CD4-positive, CD25-positive, alpha-beta regulatory T cell (primary cell): Measurements from ENCODE around the gene GPER1. TPM values are rescaled to one million over a fixed set of nuclear protein-coding genes. Genes with fewer than 3 reads are reported as not detected.
"Not testable (repeated sequence)": the region's sequence is repeated elsewhere in the genome, so short reads cannot be mapped to it uniquely, and the experiment has no call there.

Experiments used
- ATAC-seq, 2 donors: fragments of 150-1000 bp; cut with Tn5 transposase; one replicate each; pipeline ENCODE4 v1.10.0; 2021; ENCODE audit warnings: low read depth in 2 of 2, moderate number of reproducible peaks in 2 of 2, moderate library complexity in 1 of 2
- DNase-seq, 3 donors: peaks; one replicate each; pipeline versions ENCODE4 v3.0.0 to v3.0.0-alpha.2; 2012 to 2022; ENCODE audit warnings: mixed read lengths in 1 of 3
- H3K27ac ChIP-seq: one replicate; pipeline ENCODE4 v1.7.0; 2013; ENCODE audit warnings: mild to moderate bottlenecking, low read length; ENCODE audit not compliant: insufficient read depth, poor library complexity, severe bottlenecking
- H3K27me3 ChIP-seq: one replicate; pipeline ENCODE4 v1.7.0; 2013; ENCODE audit warnings: low read length; ENCODE audit not compliant: control insufficient read depth, insufficient read depth
- H3K36me3 ChIP-seq: one replicate; pipeline ENCODE4 v1.7.0; 2013; ENCODE audit warnings: mild to moderate bottlenecking, low read length, moderate library complexity; ENCODE audit not compliant: control insufficient read depth, insufficient read depth
- H3K4me1 ChIP-seq: 2 replicates; pipeline ENCODE4 v1.7.0; 2013; ENCODE audit warnings: mild to moderate bottlenecking, low read length; ENCODE audit not compliant: insufficient read depth, control insufficient read depth, poor library complexity, severe bottlenecking
- H3K4me3 ChIP-seq: one replicate; pipeline ENCODE4 v1.7.0; 2013; ENCODE audit warnings: low read depth, mild to moderate bottlenecking, low read length, moderate library complexity
- H3K9me3 ChIP-seq, 2 experiments: 1 replicate in 1 of 2; 2 replicates in 1 of 2; pipeline ENCODE4 v1.7.0; 2013; ENCODE audit warnings: low read length in 2 of 2, mild to moderate bottlenecking in 1 of 2, moderate library complexity in 1 of 2; ENCODE audit not compliant: control insufficient read depth in 2 of 2
- H3K27ac Mint-ChIP-seq, 3 donors: one replicate each; pipeline ENCODE4 v1.8.0; 2020 to 2022; ENCODE audit warnings: mild to moderate bottlenecking in 3 of 3, mixed read lengths in 3 of 3, moderate library complexity in 2 of 3
- H3K27me3 Mint-ChIP-seq: one replicate; pipeline ENCODE4 v1.8.0; 2022; ENCODE audit warnings: mild to moderate bottlenecking, mixed read lengths
- H3K36me3 Mint-ChIP-seq: one replicate; pipeline ENCODE4 v1.8.0; 2020; ENCODE audit warnings: mixed read lengths
- H3K4me1 Mint-ChIP-seq, 4 donors: one replicate each; pipeline ENCODE4 v1.8.0; 2020 to 2022; ENCODE audit warnings: mixed read lengths in 4 of 4, mild to moderate bottlenecking in 1 of 4
- H3K4me3 Mint-ChIP-seq, 4 donors: one replicate each; pipeline ENCODE4 v1.8.0; 2020 to 2022; ENCODE audit warnings: mild to moderate bottlenecking in 4 of 4, mixed read lengths in 4 of 4, moderate library complexity in 3 of 4
- H3K9me3 Mint-ChIP-seq, 7 donors: one replicate each; pipeline ENCODE4 v1.8.0; 2020 to 2022; ENCODE audit warnings: mixed read lengths in 7 of 7, mild to moderate bottlenecking in 3 of 7, moderate library complexity in 2 of 7
- polyA plus RNA-seq, 4 donors: library from polyadenylated mRNA; unstranded; fragments of 300-500 nt; fragmentation: Illumina TruSeq; gene quantifications; one replicate each; pipeline ENCODE4 v1.2.3, GENCODE V29; 2021
- total RNA-seq: library from RNA; stranded (reverse); gene quantifications from one replicate; pipeline ENCODE4 v1.2.3, GENCODE V29; 2022

GPER1 gene
- total and polyA plus RNA-seq, 5 donors from 2014 or later: 0.10 TPM; not detected in 4

- H3K9me3 Mint-ChIP-seq: peaks cover 0 to 5% (median 0%) of the 10 kb centered on the region in 7 donors
- no peak for DNase-seq
- Histone ChIP-seq H3K27me3 (no peaks in the 10 kb centered on the region), H3K27ac (no peak overlapping the region), H3K4me1 (peaks cover 16% of the 10 kb centered on the region), H3K9me3 (no peaks in the 10 kb centered on the region), H3K36me3 (no peaks in the 10 kb centered on the region), H3K4me3 (no peak overlapping the region)
- H3K4me3 Mint-ChIP-seq: no peak overlapping the region
- peaks cover under 1% of the 10 kb centered on the region for H3K36me3 Mint-ChIP-seq
- no peak for ATAC-seq
- H3K4me1 Mint-ChIP-seq: peaks cover 11 to 21% (median 18%) of the 10 kb centered on the region in 4 donors
- H3K27me3 Mint-ChIP-seq: no peaks in the 10 kb centered on the region
- H3K27ac Mint-ChIP-seq: no peak overlapping the region
These were observed 47.0 kb downstream of the GPER1 start for GRCh38 chr7:1134951-1135350.

GRCh38 chr7:1136841-1137516 is 49.1 kb downstream of the GPER1 start:
- Mint-ChIP-seq H3K9me3 (peaks cover 0 to 2% (median 0%) of the 10 kb centered on the region in 7 donors), H3K4me1 (peaks cover 11 to 21% (median 16%) of the 10 kb centered on the region in 4 donors), H3K36me3 (no peaks in the 10 kb centered on the region), H3K27me3 (no peaks in the 10 kb centered on the region), H3K27ac (peak overlapping the region; percentile 61 to 88 (median 86)), H3K4me3 (peak overlapping the region; percentile 84 to 98 (median 92))
- Histone ChIP-seq H3K27me3 (no peaks in the 10 kb centered on the region), H3K9me3 (no peaks in the 10 kb centered on the region), H3K4me3 (peak overlapping the region; percentile 78), H3K36me3 (no peaks in the 10 kb centered on the region), H3K4me1 (peaks cover 16% of the 10 kb centered on the region), H3K27ac (no peak overlapping the region)
- DNase-seq (peak in 1 of 3 donors; percentile 16), ATAC-seq (no peak)

GRCh38 chr7:1137517-1138167 is 49.7 kb downstream of the GPER1 start:
- Mint-ChIP-seq H3K4me3 (peak overlapping the region; percentile 90 to 98 (median 96)), H3K27me3 (no peaks in the 10 kb centered on the region), H3K27ac (peak overlapping the region; percentile 61 to 88 (median 87)), H3K4me1 (peaks cover 11 to 21% (median 16%) of the 10 kb centered on the region in 4 donors), H3K36me3 (no peaks in the 10 kb centered on the region), H3K9me3 (no peaks in the 10 kb centered on the region)
- Histone ChIP-seq H3K27me3 (no peaks in the 10 kb centered on the region), H3K36me3 (no peaks in the 10 kb centered on the region), H3K4me3 (peak overlapping the region; percentile 78), H3K27ac (peak overlapping the region; percentile 79), H3K9me3 (no peaks in the 10 kb centered on the region), H3K4me1 (peaks cover 16% of the 10 kb centered on the region)
- DNase-seq: peak in 1 of 3 donors; percentile 23
- ATAC-seq: peak; percentile 54 to 66

- ATAC-seq: no peak
- H3K4me3 Mint-ChIP-seq: peak overlapping the region; percentile 19 to 86 (median 47)
- Histone ChIP-seq H3K27ac (no peak overlapping the region), H3K9me3 (no peaks in the 10 kb centered on the region), H3K4me3 (no peak overlapping the region), H3K36me3 (no peaks in the 10 kb centered on the region), H3K27me3 (no peaks in the 10 kb centered on the region), H3K4me1 (peaks cover 16% of the 10 kb centered on the region)
- no peak for DNase-seq
- no peak overlapping the region for H3K27ac Mint-ChIP-seq
- no peaks in the 10 kb centered on the region for H3K9me3 Mint-ChIP-seq
- H3K4me1 Mint-ChIP-seq: peaks cover 7 to 19% (median 12%) of the 10 kb centered on the region in 4 donors
- H3K36me3 Mint-ChIP-seq: no peaks in the 10 kb centered on the region
- H3K27me3 Mint-ChIP-seq: peaks cover 8% of the 10 kb centered on the region
These were observed 52.7 kb downstream of the GPER1 start for GRCh38 chr7:1140476-1141104.

- H3K4me3 ChIP-seq: no peak overlapping the region
- peak overlapping the region in 2 of 4 donors; percentile 4 to 69 for H3K4me3 Mint-ChIP-seq
- peaks cover 14% of the 10 kb centered on the region for H3K4me1 ChIP-seq
- H3K36me3 ChIP-seq: no peaks in the 10 kb centered on the region
- no peaks in the 10 kb centered on the region for H3K9me3 Mint-ChIP-seq
- no peaks in the 10 kb centered on the region for H3K27me3 ChIP-seq
- no peak overlapping the region for H3K27ac ChIP-seq
- peaks cover 5 to 17% (median 12%) of the 10 kb centered on the region in 4 donors for H3K4me1 Mint-ChIP-seq
- no peak overlapping the region for H3K27ac Mint-ChIP-seq
- no peaks in the 10 kb centered on the region for H3K9me3 ChIP-seq
- DNase-seq (no peak), ATAC-seq (no peak)
- H3K36me3 Mint-ChIP-seq: no peaks in the 10 kb centered on the region
- peaks cover 8% of the 10 kb centered on the region for H3K27me3 Mint-ChIP-seq
These were observed 53.7 kb downstream of the GPER1 start for GRCh38 chr7:1141651-1142050.

- no peaks in the 10 kb centered on the region for H3K27me3 ChIP-seq
- H3K4me1 ChIP-seq: peaks cover 10% of the 10 kb centered on the region
- H3K27ac Mint-ChIP-seq: no peak overlapping the region
- no peak for DNase-seq
- H3K27me3 Mint-ChIP-seq: peaks cover 8% of the 10 kb centered on the region
- ATAC-seq: no peak
- H3K9me3 Mint-ChIP-seq: no peaks in the 10 kb centered on the region
- peak overlapping the region in 1 of 4 donors; percentile 69 for H3K4me3 Mint-ChIP-seq
- H3K4me1 Mint-ChIP-seq: peaks cover 0 to 12% (median 7%) of the 10 kb centered on the region in 4 donors
- H3K9me3 ChIP-seq: no peaks in the 10 kb centered on the region
- no peak overlapping the region for H3K4me3 ChIP-seq
- H3K36me3 Mint-ChIP-seq: no peaks in the 10 kb centered on the region
- no peaks in the 10 kb centered on the region for H3K36me3 ChIP-seq
- no peak overlapping the region for H3K27ac ChIP-seq
These were observed 54.2 kb downstream of the GPER1 start for GRCh38 chr7:1142051-1142635.

- H3K9me3 ChIP-seq, H3K4me3 ChIP-seq, H3K36me3 Mint-ChIP-seq, H3K9me3 Mint-ChIP-seq, H3K4me1 ChIP-seq, H3K4me1 Mint-ChIP-seq, DNase-seq, H3K27me3 Mint-ChIP-seq, H3K27me3 ChIP-seq, ATAC-seq, H3K27ac Mint-ChIP-seq, H3K27ac ChIP-seq, H3K36me3 ChIP-seq: not testable (repeated sequence)
- H3K4me3 Mint-ChIP-seq: peak overlapping the region in 1 of 4 donors; percentile 52
These were observed 55.1 kb downstream of the GPER1 start for GRCh38 chr7:1143031-1143430.
